HUES48 (cell line): ENCODE data around the gene IKBKE.
A peak's percentile ranks its signal among the peaks of the same experiment; 100 is the strongest.

Experiments used
- H3K27ac ChIP-seq: one replicate; pipeline ENCODE4 v1.7.0; 2013; ENCODE audit warnings: low read depth, low read length, inconsistent platforms
- H3K27me3 ChIP-seq: 2 replicates; pipeline ENCODE4 v1.6.1; 2013; ENCODE audit warnings: mild to moderate bottlenecking, low read length; ENCODE audit not compliant: control insufficient read depth, insufficient read depth
- H3K36me3 ChIP-seq: 2 replicates; pipeline ENCODE4 v1.6.1; 2013; ENCODE audit warnings: low read length; ENCODE audit not compliant: control insufficient read depth, insufficient read depth
- H3K4me1 ChIP-seq: 2 replicates; pipeline ENCODE4 v1.6.1; 2013; ENCODE audit warnings: mild to moderate bottlenecking, low read length; ENCODE audit not compliant: control insufficient read depth, insufficient read depth
- H3K4me3 ChIP-seq: 2 replicates; pipeline ENCODE4 v1.5.1; 2013; ENCODE audit warnings: mild to moderate bottlenecking, low read depth, low read length
- H3K9ac ChIP-seq: 2 replicates; pipeline ENCODE4 v1.6.1; 2013; ENCODE audit warnings: mild to moderate bottlenecking, low read depth, low read length, moderate library complexity
- H3K9me3 ChIP-seq: 2 replicates; pipeline ENCODE4 v1.6.1; 2013; ENCODE audit warnings: low read length; ENCODE audit not compliant: control insufficient read depth, insufficient read depth

IKBKE gene

DNA sequence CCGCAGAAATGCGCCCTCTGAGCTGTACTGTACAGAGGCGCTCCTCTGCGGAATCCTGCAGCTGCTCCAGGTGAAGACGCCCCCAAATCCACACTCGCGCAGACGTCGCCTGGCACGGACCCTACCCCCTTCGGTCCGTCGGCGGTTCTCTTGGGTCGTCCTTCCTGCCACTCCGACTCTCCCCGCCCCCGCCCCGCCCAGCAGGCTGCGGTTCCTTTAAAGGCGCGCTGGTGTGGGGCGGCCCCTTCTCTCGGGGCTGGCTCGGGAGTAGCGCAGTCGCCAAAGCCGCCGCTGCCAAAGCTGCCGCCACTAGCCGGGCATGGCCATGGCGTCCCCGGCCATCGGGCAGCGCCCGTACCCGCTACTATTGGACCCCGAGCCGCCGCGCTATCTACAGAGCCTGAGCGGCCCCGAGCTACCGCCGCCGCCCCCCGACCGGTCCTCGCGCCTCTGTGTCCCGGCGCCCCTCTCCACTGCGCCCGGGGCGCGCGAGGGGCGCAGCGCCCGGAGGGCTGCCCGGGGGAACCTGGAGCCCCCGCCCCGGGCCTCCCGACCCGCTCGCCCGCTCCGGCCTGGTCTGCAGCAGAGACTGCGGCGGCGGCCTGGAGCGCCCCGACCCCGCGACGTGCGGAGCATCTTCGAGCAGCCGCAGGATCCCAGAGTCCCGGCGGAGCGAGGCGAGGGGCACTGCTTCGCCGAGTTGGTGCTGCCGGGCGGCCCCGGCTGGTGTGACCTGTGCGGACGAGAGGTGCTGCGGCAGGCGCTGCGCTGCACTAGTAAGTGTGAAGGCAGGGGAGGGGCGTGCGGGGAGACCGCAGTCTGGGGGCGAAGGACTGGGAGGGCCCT is 37.2 kb downstream of the IKBKE start, which contains the start of gene RASSF5:
RASSF5 (plus strand) TSS at position 248 of the 846 bp plus-strand sequence; CDS start at position 320, 72 bp downstream.
- Histone ChIP-seq H3K36me3 (no peaks in the 10 kb centered on the region), H3K27ac (no peak within 1 kb of the TSS), H3K9ac (no peak within 1 kb of the TSS), H3K4me1 (peaks cover 10% of the 10 kb centered on the region; the same call in 1 of the 2 replicates), H3K9me3 (no peaks in the 10 kb centered on the region), H3K27me3 (peaks cover 76% of the 10 kb centered on the region), H3K4me3 (peak within 1 kb of the TSS; percentile 66)

DNA sequence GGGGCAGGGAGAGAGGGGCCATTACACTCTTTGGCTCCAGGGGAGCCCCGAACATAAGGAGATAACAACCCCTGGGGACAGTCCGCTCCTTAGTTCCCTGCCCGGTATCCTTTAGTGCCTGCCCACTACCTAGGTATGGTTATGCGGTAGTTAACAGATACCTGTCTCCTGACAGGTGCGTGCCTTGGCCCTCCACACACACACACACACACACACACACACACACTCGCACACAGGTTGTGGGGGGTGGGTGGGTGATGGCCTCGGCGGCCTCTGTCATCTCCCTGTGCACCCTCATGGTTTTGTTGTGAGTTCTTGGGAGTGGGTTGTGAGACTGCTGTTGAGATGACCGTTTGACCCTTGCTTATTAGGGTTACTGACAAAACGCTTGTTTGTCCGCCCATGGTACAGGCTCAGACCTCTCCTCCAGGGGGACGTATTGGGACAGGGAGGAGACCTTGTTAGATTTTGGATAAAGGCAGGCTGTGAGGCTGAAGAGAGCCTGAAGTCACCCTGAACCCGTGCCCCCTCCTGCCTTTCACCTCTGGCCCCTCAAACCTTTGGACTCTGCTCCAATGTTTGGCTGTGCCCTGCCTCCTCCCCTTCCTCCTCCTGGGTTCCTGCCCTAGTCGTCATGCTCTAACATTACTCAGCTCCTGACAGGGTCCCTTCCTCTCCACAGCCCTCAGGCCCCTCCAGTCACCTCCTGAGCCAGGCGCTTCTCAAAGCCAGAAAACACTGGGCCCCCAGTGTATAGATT is 38.0 kb downstream of the IKBKE start:
- peaks cover 74% of the 10 kb centered on the region for H3K27me3 ChIP-seq
- no peak overlapping the region for H3K9ac ChIP-seq
- peak overlapping the region; percentile 66 for H3K4me3 ChIP-seq

DNA sequence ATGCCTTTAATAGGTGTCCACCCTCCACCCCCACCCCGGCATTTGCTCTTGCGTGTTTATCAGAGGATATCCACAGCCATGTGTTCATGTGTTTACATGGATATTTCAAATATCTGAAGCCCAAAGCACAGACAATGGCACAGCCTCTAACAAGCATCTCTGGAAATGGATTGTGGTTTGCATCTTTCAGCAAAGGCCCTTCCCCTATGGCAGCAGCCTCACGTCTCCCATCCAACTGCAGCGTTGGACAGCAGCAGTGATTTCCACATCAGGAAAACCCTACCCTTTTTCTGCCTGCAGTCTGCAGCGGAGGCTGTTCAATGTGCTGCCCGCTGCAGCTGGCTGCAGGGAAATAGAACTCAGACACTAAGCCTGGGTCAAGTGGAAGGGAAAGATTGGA is 38.7 kb downstream of the IKBKE start:
- Histone ChIP-seq H3K4me1 (peaks cover 10% of the 10 kb centered on the region; the same call in 1 of the 2 replicates), H3K9me3 (no peaks in the 10 kb centered on the region), H3K9ac (no peak overlapping the region), H3K4me3 (no peak overlapping the region), H3K27me3 (peaks cover 73% of the 10 kb centered on the region), H3K27ac (no peak overlapping the region), H3K36me3 (no peaks in the 10 kb centered on the region)

More for the DNA sequence above, 38.0 kb downstream of the IKBKE start:
- Histone ChIP-seq H3K36me3 (no peaks in the 10 kb centered on the region), H3K9me3 (no peaks in the 10 kb centered on the region), H3K4me1 (peaks cover 10% of the 10 kb centered on the region; the same call in 1 of the 2 replicates), H3K27ac (no peak overlapping the region)

DNA sequence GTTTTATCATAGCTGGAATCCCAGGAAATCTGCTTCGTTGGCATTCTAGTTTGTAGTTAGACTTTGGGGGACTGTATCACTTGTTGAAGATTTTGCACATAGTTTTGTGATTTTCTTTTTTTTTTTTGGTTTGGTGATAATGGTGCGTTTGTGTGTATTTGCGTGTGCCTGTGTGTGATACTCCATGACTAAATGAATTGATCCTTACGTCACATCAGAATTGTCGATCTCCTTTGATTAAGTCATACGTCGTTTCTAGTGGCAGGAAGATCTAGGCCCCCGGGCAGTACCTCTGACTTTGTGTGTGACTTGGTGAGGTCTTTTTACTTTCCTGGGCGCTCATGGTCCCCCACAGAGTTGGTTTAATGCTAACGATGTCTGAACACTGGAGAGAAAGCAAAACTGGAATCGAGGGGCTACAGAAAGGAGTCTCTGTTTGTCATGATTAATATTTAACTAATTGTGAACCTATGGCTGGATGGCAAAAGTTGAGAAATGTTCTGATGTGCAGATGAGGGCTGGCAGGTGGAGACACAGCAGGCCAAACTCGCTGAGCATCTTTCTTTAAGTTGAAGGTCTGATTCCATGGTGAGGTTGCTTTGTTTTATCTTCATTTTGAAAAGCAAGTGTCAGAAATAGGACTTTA is 39.5 kb downstream of the IKBKE start:
- Histone ChIP-seq H3K36me3 (no peaks in the 10 kb centered on the region), H3K9ac (no peak overlapping the region), H3K27me3 (peaks cover 68% of the 10 kb centered on the region), H3K4me3 (no peak overlapping the region), H3K9me3 (no peaks in the 10 kb centered on the region), H3K27ac (no peak overlapping the region), H3K4me1 (peaks cover 10% of the 10 kb centered on the region; the same call in 1 of the 2 replicates)

DNA sequence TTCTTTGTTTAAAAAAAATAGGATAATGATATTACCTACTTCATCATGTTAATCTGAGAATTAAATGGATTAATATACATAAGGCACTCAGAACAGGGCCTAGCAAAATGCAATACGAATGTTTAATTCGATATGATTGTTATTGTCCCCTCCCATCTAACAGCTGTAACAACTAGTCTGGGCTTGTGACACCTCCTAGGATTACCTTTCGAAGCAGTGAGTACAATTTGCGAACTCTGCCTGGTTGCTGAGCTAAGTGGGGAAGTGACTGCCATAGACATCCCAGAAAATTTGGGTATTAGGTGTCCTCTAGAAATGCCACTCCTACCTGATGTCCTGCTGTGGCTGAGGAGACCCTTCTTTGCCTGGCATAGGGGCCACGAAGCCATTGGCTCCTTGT is 40.1 kb downstream of the IKBKE start:
- H3K9me3 ChIP-seq: no peaks in the 10 kb centered on the region
- no peak overlapping the region for H3K27ac ChIP-seq
- no peaks in the 10 kb centered on the region for H3K36me3 ChIP-seq
- peaks cover 61% of the 10 kb centered on the region for H3K27me3 ChIP-seq
- H3K4me3 ChIP-seq: no peak overlapping the region
- peaks cover 10% of the 10 kb centered on the region; the same call in 1 of the 2 replicates for H3K4me1 ChIP-seq
- no peak overlapping the region for H3K9ac ChIP-seq

DNA sequence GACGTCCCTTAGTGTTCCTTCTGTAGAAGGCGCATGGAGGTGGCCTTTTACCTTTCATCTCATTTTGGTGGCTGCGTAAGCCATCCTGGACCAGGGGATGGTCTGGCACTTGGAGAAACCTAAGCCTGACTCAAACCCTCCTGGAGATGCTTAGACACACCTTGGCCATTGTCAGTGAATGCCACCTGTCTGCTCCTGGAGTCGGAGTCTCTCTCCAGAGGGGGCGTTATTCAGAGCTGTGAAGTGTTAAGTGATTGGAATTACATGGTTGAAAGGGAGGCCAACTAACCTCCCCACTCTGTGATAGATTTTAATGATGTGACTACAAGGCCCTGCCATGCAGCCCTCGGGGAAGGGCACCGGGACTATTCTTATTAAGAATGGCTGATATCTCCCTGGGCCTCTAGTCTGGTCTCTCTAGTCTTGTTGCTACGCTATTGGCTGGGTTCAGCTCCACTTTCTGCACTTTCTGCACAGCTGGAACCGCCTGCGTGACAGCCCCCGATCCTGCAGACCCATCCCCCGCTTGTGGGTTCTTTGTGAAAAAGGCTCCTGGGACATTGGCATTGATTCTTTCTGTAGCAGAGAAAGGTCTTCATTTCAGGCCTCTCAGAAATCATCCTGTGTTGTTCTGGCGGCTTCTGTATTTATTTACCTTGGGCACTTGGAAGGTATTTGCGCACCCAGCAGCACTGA is 41.2 kb downstream of the IKBKE start:
- H3K4me3 ChIP-seq: no peak overlapping the region
- H3K9me3 ChIP-seq: no peaks in the 10 kb centered on the region
- H3K9ac ChIP-seq: no peak overlapping the region
- H3K27ac ChIP-seq: no peak overlapping the region
- no peaks in the 10 kb centered on the region for H3K36me3 ChIP-seq
- H3K4me1 ChIP-seq: peaks cover 10% of the 10 kb centered on the region; the same call in 1 of the 2 replicates
- H3K27me3 ChIP-seq: peaks cover 50% of the 10 kb centered on the region

DNA sequence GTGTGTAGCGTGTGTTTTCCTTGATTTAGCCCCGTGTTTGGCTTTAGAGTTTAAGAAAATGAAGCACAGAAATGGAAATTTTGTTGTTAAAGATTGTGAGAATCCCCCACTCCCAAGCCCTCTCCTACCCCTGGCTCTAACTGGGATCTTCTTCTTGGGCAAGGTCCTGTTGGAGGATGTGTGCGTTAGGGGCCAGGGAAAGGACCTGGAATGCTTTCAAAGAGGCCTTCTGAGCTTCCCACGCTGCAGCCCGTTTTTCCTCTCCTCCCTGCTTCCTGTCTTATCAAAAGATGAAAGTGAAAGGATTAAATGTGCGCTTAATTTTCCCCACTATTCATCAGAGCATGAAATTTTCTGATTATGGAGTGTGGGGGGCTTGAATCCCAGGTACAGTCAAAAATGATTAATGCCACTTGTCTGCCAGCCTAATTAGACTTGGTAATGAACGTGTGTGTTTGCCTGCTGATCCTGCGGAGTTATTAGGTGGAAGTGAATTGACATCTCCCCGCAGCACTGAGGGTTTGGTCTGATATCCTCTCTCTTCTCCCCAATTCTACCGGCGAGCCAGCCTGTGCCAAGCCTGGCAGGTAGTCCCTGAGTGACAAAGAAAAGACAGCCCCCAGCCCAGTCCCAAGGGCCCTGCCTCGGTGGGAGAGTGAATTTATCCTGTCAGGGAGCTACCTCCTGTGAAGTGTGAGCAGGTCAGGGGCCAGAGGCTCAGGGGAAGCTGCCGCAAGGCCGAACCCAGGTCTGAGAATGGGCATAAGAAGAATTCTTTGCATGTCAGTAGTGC is 42.0 kb downstream of the IKBKE start:
- Histone ChIP-seq H3K4me1 (peaks cover 10% of the 10 kb centered on the region; the same call in 1 of the 2 replicates), H3K36me3 (no peaks in the 10 kb centered on the region), H3K4me3 (no peak overlapping the region), H3K27ac (no peak overlapping the region), H3K9me3 (no peaks in the 10 kb centered on the region), H3K27me3 (peaks cover 43% of the 10 kb centered on the region), H3K9ac (no peak overlapping the region)

DNA sequence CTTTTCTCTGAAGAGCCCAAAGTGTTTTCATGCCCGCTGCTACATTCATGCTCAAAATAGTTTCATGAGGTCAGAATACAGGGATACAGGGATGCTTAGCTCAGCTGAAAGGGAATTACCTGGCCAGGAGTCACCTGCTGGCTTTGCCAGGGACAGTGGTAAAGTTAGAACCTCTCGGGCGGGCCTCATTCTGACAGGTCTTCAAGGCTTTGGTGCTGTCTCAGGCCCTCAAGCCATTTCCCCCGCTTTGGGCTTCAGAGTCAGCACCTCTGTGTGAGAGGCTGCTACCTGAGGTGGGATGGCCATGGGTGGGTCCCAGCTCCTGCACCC is 42.5 kb downstream of the IKBKE start:
- H3K9ac ChIP-seq: no peak overlapping the region
- no peaks in the 10 kb centered on the region for H3K36me3 ChIP-seq
- H3K27ac ChIP-seq: no peak overlapping the region
- H3K9me3 ChIP-seq: no peaks in the 10 kb centered on the region
- peaks cover 38% of the 10 kb centered on the region for H3K27me3 ChIP-seq
- no peak overlapping the region for H3K4me3 ChIP-seq
- peaks cover 10% of the 10 kb centered on the region; the same call in 1 of the 2 replicates for H3K4me1 ChIP-seq

DNA sequence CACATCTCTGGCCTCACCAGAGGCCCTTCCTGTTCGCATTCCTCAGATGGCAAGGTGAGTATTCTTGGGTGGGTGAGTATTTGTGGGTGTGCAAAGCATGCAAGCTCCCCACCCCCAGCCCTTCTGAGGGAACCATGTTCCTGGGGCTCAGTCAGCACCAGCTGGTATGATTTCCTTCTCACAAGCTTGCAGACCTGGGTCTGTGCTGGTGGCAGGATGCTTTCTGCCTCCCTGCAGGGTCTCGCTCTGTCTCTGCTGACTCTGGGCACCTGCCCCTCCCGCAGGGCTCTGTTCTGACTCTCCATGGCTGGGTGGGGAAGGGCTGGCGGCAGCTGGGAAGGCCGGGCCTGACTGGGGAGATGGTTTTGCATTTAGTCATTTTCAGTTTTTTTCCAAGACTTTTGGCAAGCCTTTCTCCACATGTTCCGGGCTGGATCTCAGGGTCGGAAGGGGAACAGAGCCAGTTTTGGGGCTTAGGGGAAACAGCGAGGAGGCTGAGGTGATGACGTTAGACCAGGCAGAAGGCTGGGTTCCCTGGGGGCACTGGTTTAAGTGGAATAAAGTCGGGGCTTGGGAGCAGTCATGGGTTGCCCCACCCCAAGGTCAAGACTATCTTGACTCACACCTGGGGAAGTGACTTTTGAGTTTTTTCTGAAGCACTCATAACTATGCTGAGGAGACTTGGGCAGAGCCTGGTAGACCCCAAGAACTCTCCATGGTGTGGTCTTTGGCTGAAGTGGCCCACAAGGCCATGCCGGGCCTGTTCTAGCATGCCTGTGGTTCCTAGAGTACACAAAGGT is 43.2 kb downstream of the IKBKE start:
- Histone ChIP-seq H3K4me1 (peaks cover 10% of the 10 kb centered on the region; the same call in 1 of the 2 replicates), H3K36me3 (no peaks in the 10 kb centered on the region), H3K4me3 (no peak overlapping the region), H3K27ac (no peak overlapping the region), H3K9ac (no peak overlapping the region), H3K9me3 (no peaks in the 10 kb centered on the region), H3K27me3 (peaks cover 31% of the 10 kb centered on the region)
